GM12878 (cell line): ENCODE measurements around the gene RPS2. TPM values are rescaled to one million over a fixed set of nuclear protein-coding genes. Genes with fewer than 3 reads are reported as not detected.
A peak's percentile ranks its signal among the peaks of the same experiment; 100 is the strongest.

Source experiments
- ATAC-seq: fragments of 200-7000 bp; cut with Tn5 transposase; 3 replicates; pipeline ENCODE4 v1.9.1; 2020; ENCODE audit warnings: mild to moderate bottlenecking, moderate library complexity
- BruUV-seq: library from RNA; stranded (reverse); fragments of 400-500 nt; replicated peaks from 2 replicates; lab custom pipeline; 2021; lab: Mats Ljungman, UMichigan
- CTCF ChIA-PET: fragments of 300-600 bp; sonication (Branson Sonifier 250); formaldehyde crosslinking; extraction: SDS; loops from one replicate; lab custom pipeline; 2021; ENCODE audit warnings: inconsistent platforms; lab: Yijun Ruan, JAX
- POLR2A ChIA-PET: fragments of 350-600 bp; formaldehyde crosslinking; extraction: SDS; loops from one replicate; lab custom pipeline; 2021; ENCODE audit warnings: inconsistent platforms; lab: Charles Lee
- RAD21 ChIA-PET: fragments of 300-600 bp; sonication (Branson Sonifier 250); formaldehyde crosslinking; loops from one replicate; lab custom pipeline; 2023; ENCODE audit warnings: antibody characterized with exemption; ENCODE audit not compliant: unreplicated experiment; lab: Charles Lee
- SMC1A ChIA-PET: fragments of 300-600 bp; sonication (Branson Sonifier 250); formaldehyde crosslinking; loops from one replicate; lab custom pipeline; 2023; ENCODE audit not compliant: unreplicated experiment, uncharacterized antibody; lab: Charles Lee
- DNase-seq: peaks from one replicate; pipeline ENCODE4 v3.0.0-alpha.2; 2011; ENCODE audit warnings: low read depth, low spot score
- FAIRE-seq: peaks from 3 replicates; lab custom pipeline; 2011; peaks lifted over from hg19 to GRCh38; lab: Jason Lieb, UNC
- H2AFZ ChIP-seq: 2 replicates; pipeline ENCODE4 v1.6.0; 2011; ENCODE audit warnings: low read depth, low read length, control low read depth; ENCODE audit not compliant: control insufficient read depth
- H3K27ac ChIP-seq: 2 replicates; pipeline ENCODE4 v1.5.1; 2011; ENCODE audit warnings: control low read depth; ENCODE audit not compliant: control insufficient read depth, insufficient read depth
- H3K27me3 ChIP-seq, 2 experiments: replicated peaks in 1 of 2; 2 replicates each; pipeline versions ENCODE4 v1.6.0 to v1.6.1; 2011; ENCODE audit warnings: low read length in 1 of 2; ENCODE audit not compliant: control insufficient read depth in 2 of 2, insufficient read depth in 2 of 2
- H3K36me3 ChIP-seq, 2 experiments: 2 replicates each; pipeline ENCODE4 v1.5.1; 2011; ENCODE audit warnings: low read length in 1 of 2; ENCODE audit not compliant: control insufficient read depth in 2 of 2, insufficient read depth in 2 of 2
- H3K4me1 ChIP-seq: 2 replicates; pipeline ENCODE4 v1.6.1; 2011; ENCODE audit warnings: mild to moderate bottlenecking, low read length, moderate library complexity, mixed read lengths; ENCODE audit not compliant: control insufficient read depth, insufficient read depth
- H3K4me2 ChIP-seq: 2 replicates; pipeline ENCODE4 v1.6.0; 2011; ENCODE audit warnings: control low read depth; ENCODE audit not compliant: control insufficient read depth, insufficient read depth
- H3K4me3 ChIP-seq: fragments of 200-600 bp; sonication (generic); 2 replicates; pipeline ENCODE4 v1.5.1; 2016
- H3K79me2 ChIP-seq: 2 replicates; pipeline ENCODE4 v1.6.0; 2011; ENCODE audit warnings: low read length; ENCODE audit not compliant: control insufficient read depth, insufficient read depth
- H3K9ac ChIP-seq: 2 replicates; pipeline ENCODE4 v1.8.0; 2011; ENCODE audit warnings: low read length, control low read depth, mixed read lengths; ENCODE audit not compliant: control insufficient read depth, insufficient read depth
- H3K9me3 ChIP-seq: replicated peaks from 3 replicates; pipeline ENCODE4 v1.5.1; 2011; ENCODE audit warnings: mild to moderate bottlenecking, low read length; ENCODE audit not compliant: control insufficient read depth, insufficient read depth
- H4K20me1 ChIP-seq: 2 replicates; pipeline ENCODE4 v1.6.0; 2011; ENCODE audit not compliant: control insufficient read depth, insufficient read depth
- BACH1 ChIP-seq: fragments of 450-650 bp; IDR thresholded peaks from 2 replicates; pipeline ENCODE4 v1.6.1; 2017; ENCODE audit warnings: mild to moderate bottlenecking, borderline replicate concordance
- EGR1 ChIP-seq, 2 experiments: IDR thresholded peaks; 1 replicate in 1 of 2; 2 replicates in 1 of 2; pipeline ENCODE4 v1.6.1; 2011 to 2012; ENCODE audit warnings: low read depth in 2 of 2, low read length in 2 of 2, borderline replicate concordance in 1 of 2, mild to moderate bottlenecking in 1 of 2, moderate library complexity in 1 of 2
- FOXK2 ChIP-seq: fragments of 450-650 bp; IDR thresholded peaks from 2 replicates; pipeline ENCODE4 v1.6.1; 2017; ENCODE audit warnings: mild to moderate bottlenecking, moderate library complexity
- GATAD2B ChIP-seq: fragments of 450-650 bp; conservative IDR thresholded peaks from 2 replicates; pipeline ENCODE4 v1.6.1; 2017; ENCODE audit warnings: low read depth, mild to moderate bottlenecking, moderate library complexity
- HCFC1 ChIP-seq: fragments of 150-350 bp; IDR thresholded peaks from 2 replicates; pipeline ENCODE4 v1.6.1; 2014; ENCODE audit warnings: low read length
- HSF1 ChIP-seq: fragments of 150-350 bp; IDR thresholded peaks from 2 replicates; pipeline ENCODE4 v1.6.1; 2014; ENCODE audit warnings: mild to moderate bottlenecking, low read depth, low read length
- MLLT1 ChIP-seq: fragments of 450-650 bp; IDR thresholded peaks from 2 replicates; pipeline ENCODE4 v1.6.1; 2016; ENCODE audit warnings: mild to moderate bottlenecking
- MTA3 ChIP-seq: IDR thresholded peaks from 2 replicates; pipeline ENCODE4 v1.6.1; 2012; ENCODE audit warnings: low read length, inconsistent platforms, borderline replicate concordance
- NR2F1 ChIP-seq: fragments of 450-650 bp; conservative IDR thresholded peaks from 2 replicates; pipeline ENCODE4 v1.6.1; 2017; ENCODE audit warnings: mild to moderate bottlenecking
- PBX3 ChIP-seq: IDR thresholded peaks from 2 replicates; pipeline ENCODE4 v1.6.1; 2011; ENCODE audit warnings: mild to moderate bottlenecking, low read depth, low read length, moderate library complexity; ENCODE audit not compliant: insufficient replicate concordance
- POLR2A ChIP-seq: IDR thresholded peaks from 2 replicates; pipeline ENCODE4 v1.6.1; 2011; ENCODE audit warnings: low read depth, mild to moderate bottlenecking, low read length
- POLR2AphosphoS5 ChIP-seq: IDR thresholded peaks from 2 replicates; pipeline ENCODE4 v1.6.1; 2011; ENCODE audit warnings: mild to moderate bottlenecking, low read length, inconsistent platforms
- STAT3 ChIP-seq: IDR thresholded peaks from 2 replicates; pipeline ENCODE4 v1.6.1; 2011; ENCODE audit warnings: low read depth, low read length, improper control_type of control experiment
- TAF1 ChIP-seq: IDR thresholded peaks from 2 replicates; pipeline ENCODE4 v1.6.1; 2011; ENCODE audit warnings: mild to moderate bottlenecking, low read depth, low read length, borderline replicate concordance
- USF1 ChIP-seq: IDR thresholded peaks from 2 replicates; pipeline ENCODE4 v1.6.1; 2011; ENCODE audit warnings: borderline replicate concordance, low read depth, mild to moderate bottlenecking, moderate library complexity, mixed read lengths, low read length; ENCODE audit not compliant: insufficient read depth; ENCODE audit errors: extremely low read length
- WRNIP1 ChIP-seq: IDR thresholded peaks from 2 replicates; pipeline ENCODE4 v1.6.1; 2011; ENCODE audit warnings: low read depth, low read length, improper control_type of control experiment, borderline replicate concordance
- WGBS: methylation state at CpG from one replicate; pipeline ENCODE4 v1.1.6; 2016; ENCODE audit warnings: low lambda C conversion rate; ENCODE audit not compliant: insufficient replicate concordance, insufficient coverage; ENCODE audit errors: missing lambda C conversion rate; 5-methylcytosine and 5-hydroxymethylcytosine counted together
- in situ Hi-C: fragments of 300-500 bp; cut with MboI; formaldehyde crosslinking; loops from 9 replicates; pipeline ENCODE4 v1.14.3; 2018; ENCODE audit warnings: mixed read lengths
- intact Hi-C: fragments of 100-400 bp; cut with micrococcal nuclease; formaldehyde crosslinking; loops from one replicate; pipeline ENCODE4 v1.14.2; 2022; ENCODE audit not compliant: unreplicated experiment
- polyA plus RNA-seq, 11 experiments: library from polyadenylated mRNA; depleted of rRNA in 4 of 11; unstranded in 6 of 11; stranded (reverse) in 5 of 11; fragments of >200 nt; fragmentation: Nextera tagmentation in 4 of 11; fragmentation: Illumina TruSeq in 1 of 11; extraction: Ambion mirVana in 4 of 11; extraction: Trizol in 1 of 11; gene quantifications; 1 replicate in 1 of 11; 2 replicates in 10 of 11; pipeline versions ENCODE4 v1.2.1 to v1.2.3, GENCODE V29; 2011 to 2016; ENCODE audit warnings: inconsistent platforms in 2 of 11, missing spikeins in 2 of 11, low read depth in 1 of 11
- total RNA-seq, 4 experiments: library from RNA; depleted of rRNA in 3 of 4; stranded (reverse); fragments of >200 nt in 3 of 4; fragmentation: Illumina TruSeq in 1 of 4; extraction: Trizol in 1 of 4; gene quantifications; 2 replicates each; pipeline versions ENCODE4 v1.2.1 to v1.2.3, GENCODE V29; 2013 to 2021

RPS2 gene
- total and polyA plus RNA-seq, 10 of the 15 experiments (the other 5 are each of a cell fraction or from before 2014, with no cell fraction given) = 1,295 to 7,121 (median 3,933) TPM

DNA sequence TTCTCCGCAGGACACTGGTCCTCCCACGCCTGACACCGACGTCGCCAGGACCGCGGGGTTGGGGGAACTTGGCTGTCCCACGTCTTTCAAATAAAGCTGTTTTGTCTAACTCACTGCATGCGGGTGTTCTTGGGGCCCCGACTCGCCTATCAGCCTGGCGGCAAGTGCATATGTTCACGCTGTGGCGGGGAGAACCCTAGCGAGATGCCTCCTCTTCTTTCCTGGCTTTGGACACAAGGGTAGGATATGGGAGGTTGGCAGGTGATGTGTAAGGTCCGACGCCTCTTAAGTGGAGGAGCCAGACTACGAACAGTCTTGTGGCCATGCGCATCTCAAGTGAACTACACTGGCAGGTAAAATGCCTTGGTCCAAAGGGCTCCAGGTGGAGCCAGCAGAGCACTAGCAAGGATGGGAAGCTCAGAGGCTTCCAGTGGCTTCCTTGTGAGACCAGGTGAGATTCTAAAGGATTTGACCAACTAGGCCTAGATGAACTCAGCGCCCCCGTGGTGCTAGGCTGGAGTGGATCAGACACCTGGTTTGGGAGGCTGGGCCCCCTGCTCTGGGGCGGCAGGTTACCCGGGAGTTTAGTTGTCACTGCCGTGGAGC, 873 bp upstream of the RPS2 start:
- POLR2A ChIA-PET = interaction anchor here (0.8 to 3.3 kb wide), 14 partner anchors 9 to 190 kb away, joined by 3 to 25 read pairs (median 8); partner anchors contain the start of genes MSRB1, NOXO1, NUBP2 and SPSB3
- no peak for DNase-seq
- H3K27ac ChIP-seq = peak overlapping the region; percentile 88
- 0 out of 3 replicates have a peak, but pooled peaks of 1 of the 2 experiments have one; percentile 21 for TF ChIP-seq EGR1 (IDR thresholded peaks at IDR 0.05; ENCODE audit: borderline replicate concordance in 1 of 2, low read depth in 2 of 2, low read length in 2 of 2)
- 0 out of 2 replicates have a peak, but pooled peaks have one; percentile 26 for TF ChIP-seq BACH1
- 0 out of 2 replicates have a peak, but pooled peaks have one; percentile 71 for TF ChIP-seq WRNIP1
- no peak for TF ChIP-seq HSF1
- no peak for TF ChIP-seq TAF1
- TF ChIP-seq USF1 = no peak
- TF ChIP-seq POLR2AphosphoS5 = peak; percentile 1; the same call in 1 of the 2 replicates
- no peak for TF ChIP-seq PBX3
- 0 out of 2 replicates have a peak, but pooled peaks have one; percentile 15 for TF ChIP-seq GATAD2B
- no peak for TF ChIP-seq NR2F1
- TF ChIP-seq STAT3 = no peak
- TF ChIP-seq MTA3 = no peak
- no peak for TF ChIP-seq MLLT1
- no peak for TF ChIP-seq HCFC1
- 0 out of 2 replicates have a peak, but pooled peaks have one; percentile 49 for TF ChIP-seq POLR2A
- no peak for TF ChIP-seq FOXK2
- H3K27me3 ChIP-seq = no peaks in the 10 kb centered on the region
- H3K4me2 ChIP-seq = peak overlapping the region; percentile 97
- H3K4me1 ChIP-seq = peaks cover 17% of the 10 kb centered on the region
- H3K9ac ChIP-seq = peak overlapping the region; percentile 97
- no peak for FAIRE-seq
- peak overlapping the region; percentile 72; the same call in 1 of the 2 replicates for H2AFZ ChIP-seq
- peak overlapping the region; percentile 83 for H3K4me3 ChIP-seq
- no peaks in the 10 kb centered on the region for H3K9me3 ChIP-seq
- H3K36me3 ChIP-seq = peaks cover 11 to 13% of the 10 kb centered on the region in 2 experiments; a peak in 3 of 4 replicates
- SMC1A ChIA-PET = interaction anchor here (1.0 kb wide), 1 partner anchor 16 kb away, joined by 7 read pairs; the partner anchor contains the start of gene NOXO1
- peaks cover 54% of the 10 kb centered on the region for H3K79me2 ChIP-seq
- no peak for ATAC-seq
- TSS peak; percentile 87 for BruUV-seq
- RAD21 ChIA-PET = interaction anchor here (1.0 to 1.9 kb wide), 5 partner anchors 16 to 190 kb away, joined by 3 to 7 read pairs (median 4); partner anchors contain the start of genes NOXO1, NUBP2, SPSB3 and TRAF7
- intact Hi-C loops = no loop called here
- CTCF ChIA-PET = interaction anchor here (0.6 to 1.4 kb wide), 4 partner anchors 16 to 187 kb away, joined by 3 to 5 read pairs (median 4); partner anchors contain the start of gene NOXO1
- 9% methylated on average over 24 of the region's 24 CpGs for WGBS
- H4K20me1 ChIP-seq = peaks cover 6% of the 10 kb centered on the region; the same call in 1 of the 2 replicates
- in situ Hi-C loops = no loop called here
